ENCODE results near the gene NAV2. TPM values are rescaled to one million over a fixed set of nuclear protein-coding genes. Genes with fewer than 3 reads are reported as not detected.

NAV2 gene
- total and polyA plus RNA-seq, 2 donors, result 2.0 to 5.8 TPM

GRCh38 chr11:19832086-19832750 lies 119.6 kb downstream of the NAV2 start:
- Histone ChIP-seq H3K4me1 (ENCODE audit: control insufficient read depth in 2 of 2, insufficient read depth in 2 of 2, low read length in 2 of 2) (no peaks in the 10 kb centered on the region), H3K36me3 (ENCODE audit: control insufficient read depth in 2 of 2, insufficient read depth in 2 of 2, low read length in 1 of 2) (no peaks in the 10 kb centered on the region), H3K27me3 (ENCODE audit: control insufficient read depth in 2 of 2, insufficient read depth in 1 of 2, low read length in 1 of 2) (no peaks in the 10 kb centered on the region), H3K4me3 (ENCODE audit: low read length in 2 of 2) (no peak overlapping the region), H3K9me3 (ENCODE audit: control insufficient read depth in 2 of 2, insufficient read depth in 1 of 2, low read length in 1 of 2) (no peaks in the 10 kb centered on the region), H3K27ac (ENCODE audit: low read depth in 1 of 2, low read length in 1 of 2) (no peak overlapping the region)
- no peak for DNase-seq (ENCODE audit: low read depth in 6 of 9, low spot score in 9 of 9)
- 95% methylated on average over 12 of the region's 12 CpGs for WGBS

GRCh38 chr11:19832901-19833300 lies 120.3 kb downstream of the NAV2 start:
- no peak for DNase-seq (ENCODE audit: low read depth in 6 of 9, low spot score in 9 of 9)
- Histone ChIP-seq H3K27me3 (ENCODE audit: control insufficient read depth in 2 of 2, insufficient read depth in 1 of 2, low read length in 1 of 2) (no peaks in the 10 kb centered on the region), H3K27ac (ENCODE audit: low read depth in 1 of 2, low read length in 1 of 2) (no peak overlapping the region), H3K36me3 (ENCODE audit: control insufficient read depth in 2 of 2, insufficient read depth in 2 of 2, low read length in 1 of 2) (no peaks in the 10 kb centered on the region), H3K4me3 (ENCODE audit: low read length in 2 of 2) (no peak overlapping the region), H3K4me1 (ENCODE audit: control insufficient read depth in 2 of 2, insufficient read depth in 2 of 2, low read length in 2 of 2) (no peaks in the 10 kb centered on the region), H3K9me3 (ENCODE audit: control insufficient read depth in 2 of 2, insufficient read depth in 1 of 2, low read length in 1 of 2) (no peaks in the 10 kb centered on the region)
- WGBS, result 92% methylated on average over 3 of the region's 3 CpGs

GRCh38 chr11:19834771-19835170 lies 122.1 kb downstream of the NAV2 start:
- no peak for DNase-seq (ENCODE audit: low read depth in 6 of 9, low spot score in 9 of 9)
- Histone ChIP-seq H3K4me3 (ENCODE audit: low read length in 2 of 2) (no peak overlapping the region), H3K36me3 (ENCODE audit: control insufficient read depth in 2 of 2, insufficient read depth in 2 of 2, low read length in 1 of 2) (no peaks in the 10 kb centered on the region), H3K4me1 (ENCODE audit: control insufficient read depth in 2 of 2, insufficient read depth in 2 of 2, low read length in 2 of 2) (no peaks in the 10 kb centered on the region), H3K27me3 (ENCODE audit: control insufficient read depth in 2 of 2, insufficient read depth in 1 of 2, low read length in 1 of 2) (no peaks in the 10 kb centered on the region), H3K9me3 (ENCODE audit: control insufficient read depth in 2 of 2, insufficient read depth in 1 of 2, low read length in 1 of 2) (no peaks in the 10 kb centered on the region), H3K27ac (ENCODE audit: low read depth in 1 of 2, low read length in 1 of 2) (no peak overlapping the region)

- H3K27me3 ChIP-seq (ENCODE audit: control insufficient read depth in 2 of 2, insufficient read depth in 1 of 2, low read length in 1 of 2), result no peaks in the 10 kb centered on the region
- 94% methylated on average over 2 of the region's 2 CpGs for WGBS
- no peak overlapping the region for H3K27ac ChIP-seq (ENCODE audit: low read depth in 1 of 2, low read length in 1 of 2)
- no peaks in the 10 kb centered on the region for H3K9me3 ChIP-seq (ENCODE audit: control insufficient read depth in 2 of 2, insufficient read depth in 1 of 2, low read length in 1 of 2)
- H3K4me1 ChIP-seq (ENCODE audit: control insufficient read depth in 2 of 2, insufficient read depth in 2 of 2, low read length in 2 of 2), result no peaks in the 10 kb centered on the region
- DNase-seq (ENCODE audit: low read depth in 6 of 9, low spot score in 9 of 9), result no peak
- H3K36me3 ChIP-seq (ENCODE audit: control insufficient read depth in 2 of 2, insufficient read depth in 2 of 2, low read length in 1 of 2), result no peaks in the 10 kb centered on the region
- H3K4me3 ChIP-seq (ENCODE audit: low read length in 2 of 2), result no peak overlapping the region
Observed at GRCh38 chr11:19836666-19837065, 124.0 kb downstream of the NAV2 start.

- no peaks in the 10 kb centered on the region for H3K36me3 ChIP-seq (ENCODE audit: control insufficient read depth in 2 of 2, insufficient read depth in 2 of 2, low read length in 1 of 2)
- no peaks in the 10 kb centered on the region for H3K4me1 ChIP-seq (ENCODE audit: control insufficient read depth in 2 of 2, insufficient read depth in 2 of 2, low read length in 2 of 2)
- no peaks in the 10 kb centered on the region for H3K9me3 ChIP-seq (ENCODE audit: control insufficient read depth in 2 of 2, insufficient read depth in 1 of 2, low read length in 1 of 2)
- WGBS, result 92% methylated on average over 4 of the region's 4 CpGs
- no peak overlapping the region for H3K4me3 ChIP-seq (ENCODE audit: low read length in 2 of 2)
- no peaks in the 10 kb centered on the region for H3K27me3 ChIP-seq (ENCODE audit: control insufficient read depth in 2 of 2, insufficient read depth in 1 of 2, low read length in 1 of 2)
- DNase-seq (ENCODE audit: low read depth in 6 of 9, low spot score in 9 of 9), result no peak
- no peak overlapping the region for H3K27ac ChIP-seq (ENCODE audit: low read depth in 1 of 2, low read length in 1 of 2)
Observed at GRCh38 chr11:19838994-19839768, 126.5 kb downstream of the NAV2 start.

GRCh38 chr11:19840961-19841360 lies 128.3 kb downstream of the NAV2 start:
- Histone ChIP-seq H3K27ac (ENCODE audit: low read depth in 1 of 2, low read length in 1 of 2) (no peak overlapping the region), H3K36me3 (ENCODE audit: control insufficient read depth in 2 of 2, insufficient read depth in 2 of 2, low read length in 1 of 2) (no peaks in the 10 kb centered on the region), H3K4me3 (ENCODE audit: low read length in 2 of 2) (no peak overlapping the region), H3K4me1 (ENCODE audit: control insufficient read depth in 2 of 2, insufficient read depth in 2 of 2, low read length in 2 of 2) (no peaks in the 10 kb centered on the region), H3K27me3 (ENCODE audit: control insufficient read depth in 2 of 2, insufficient read depth in 1 of 2, low read length in 1 of 2) (no peaks in the 10 kb centered on the region), H3K9me3 (ENCODE audit: control insufficient read depth in 2 of 2, insufficient read depth in 1 of 2, low read length in 1 of 2) (no peaks in the 10 kb centered on the region)
- no peak for DNase-seq (ENCODE audit: low read depth in 6 of 9, low spot score in 9 of 9)

GRCh38 chr11:19842505-19842904 lies 129.9 kb downstream of the NAV2 start:
- no peaks in the 10 kb centered on the region for H3K4me1 ChIP-seq (ENCODE audit: control insufficient read depth in 2 of 2, insufficient read depth in 2 of 2, low read length in 2 of 2)
- no peak for DNase-seq (ENCODE audit: low read depth in 6 of 9, low spot score in 9 of 9)
- no peak overlapping the region for H3K27ac ChIP-seq (ENCODE audit: low read depth in 1 of 2, low read length in 1 of 2)
- no peaks in the 10 kb centered on the region for H3K27me3 ChIP-seq (ENCODE audit: control insufficient read depth in 2 of 2, insufficient read depth in 1 of 2, low read length in 1 of 2)
- WGBS, result 94% methylated on average over 7 of the region's 7 CpGs
- H3K36me3 ChIP-seq (ENCODE audit: control insufficient read depth in 2 of 2, insufficient read depth in 2 of 2, low read length in 1 of 2), result no peaks in the 10 kb centered on the region
- no peak overlapping the region for H3K4me3 ChIP-seq (ENCODE audit: low read length in 2 of 2)
- H3K9me3 ChIP-seq (ENCODE audit: control insufficient read depth in 2 of 2, insufficient read depth in 1 of 2, low read length in 1 of 2), result no peaks in the 10 kb centered on the region

- Histone ChIP-seq H3K4me1 (ENCODE audit: control insufficient read depth in 2 of 2, insufficient read depth in 2 of 2, low read length in 2 of 2) (no peaks in the 10 kb centered on the region), H3K36me3 (ENCODE audit: control insufficient read depth in 2 of 2, insufficient read depth in 2 of 2, low read length in 1 of 2) (no peaks in the 10 kb centered on the region), H3K9me3 (ENCODE audit: control insufficient read depth in 2 of 2, insufficient read depth in 1 of 2, low read length in 1 of 2) (no peaks in the 10 kb centered on the region), H3K27me3 (ENCODE audit: control insufficient read depth in 2 of 2, insufficient read depth in 1 of 2, low read length in 1 of 2) (no peaks in the 10 kb centered on the region), H3K4me3 (ENCODE audit: low read length in 2 of 2) (no peak overlapping the region), H3K27ac (ENCODE audit: low read depth in 1 of 2, low read length in 1 of 2) (no peak overlapping the region)
- no peak for DNase-seq (ENCODE audit: low read depth in 6 of 9, low spot score in 9 of 9)
- 76% methylated on average over 2 of the region's 2 CpGs for WGBS
Observed at GRCh38 chr11:19843079-19843478, 130.4 kb downstream of the NAV2 start.

- Histone ChIP-seq H3K27ac (ENCODE audit: low read depth in 1 of 2, low read length in 1 of 2) (no peak overlapping the region), H3K4me1 (ENCODE audit: control insufficient read depth in 2 of 2, insufficient read depth in 2 of 2, low read length in 2 of 2) (no peaks in the 10 kb centered on the region), H3K9me3 (ENCODE audit: control insufficient read depth in 2 of 2, insufficient read depth in 1 of 2, low read length in 1 of 2) (no peaks in the 10 kb centered on the region), H3K4me3 (ENCODE audit: low read length in 2 of 2) (no peak overlapping the region), H3K27me3 (ENCODE audit: control insufficient read depth in 2 of 2, insufficient read depth in 1 of 2, low read length in 1 of 2) (no peaks in the 10 kb centered on the region), H3K36me3 (ENCODE audit: control insufficient read depth in 2 of 2, insufficient read depth in 2 of 2, low read length in 1 of 2) (no peaks in the 10 kb centered on the region)
- DNase-seq (ENCODE audit: low read depth in 6 of 9, low spot score in 9 of 9), result no peak
Observed at GRCh38 chr11:19844012-19844411, 131.4 kb downstream of the NAV2 start.

Measured in thymus (tissue), 11 donors.